ENCODE results near the gene CDK12.

- TF ChIP-seq POLR2A (IDR thresholded peaks at IDR 0.05) (no peak), CTCF (IDR thresholded peaks at IDR 0.05) (no peak)
These were observed 13.7 kb upstream of the CDK12 start for GRCh38 chr17:39447561-39447960.
